GM12801 (cell line): Measurements from ENCODE around the gene RPL10.

Experiments used
- TF ChIP-seq, protein P1 (sequence below): IDR thresholded peaks from one replicate; pipeline ENCODE4 v1.5.1; 2011; ENCODE audit warnings: control low read depth; ENCODE audit not compliant: insufficient read length; ENCODE audit errors: extremely low read depth

Gene RPL10

DNA sequence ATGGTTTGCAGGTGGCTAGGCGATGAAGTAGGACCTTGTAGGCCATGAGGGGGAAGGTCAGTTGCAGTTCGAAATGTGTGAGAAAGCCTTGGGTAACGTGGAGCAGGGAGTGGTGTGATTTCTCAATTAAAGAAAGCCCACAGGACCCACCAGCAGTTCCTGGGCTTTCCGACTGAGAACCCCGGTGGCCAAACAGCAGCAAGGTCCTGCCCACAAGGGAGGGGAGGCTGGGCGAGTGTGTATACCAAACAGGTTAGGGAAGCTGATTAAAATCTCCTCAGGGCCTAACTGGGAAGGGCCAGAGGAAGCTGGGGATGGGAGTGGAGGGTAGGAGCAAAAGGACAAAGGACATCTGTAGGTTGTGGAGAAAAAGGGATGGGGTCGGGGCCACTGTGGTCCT lies 32.7 kb downstream of the RPL10 start:
- TF ChIP-seq, protein P1, sequence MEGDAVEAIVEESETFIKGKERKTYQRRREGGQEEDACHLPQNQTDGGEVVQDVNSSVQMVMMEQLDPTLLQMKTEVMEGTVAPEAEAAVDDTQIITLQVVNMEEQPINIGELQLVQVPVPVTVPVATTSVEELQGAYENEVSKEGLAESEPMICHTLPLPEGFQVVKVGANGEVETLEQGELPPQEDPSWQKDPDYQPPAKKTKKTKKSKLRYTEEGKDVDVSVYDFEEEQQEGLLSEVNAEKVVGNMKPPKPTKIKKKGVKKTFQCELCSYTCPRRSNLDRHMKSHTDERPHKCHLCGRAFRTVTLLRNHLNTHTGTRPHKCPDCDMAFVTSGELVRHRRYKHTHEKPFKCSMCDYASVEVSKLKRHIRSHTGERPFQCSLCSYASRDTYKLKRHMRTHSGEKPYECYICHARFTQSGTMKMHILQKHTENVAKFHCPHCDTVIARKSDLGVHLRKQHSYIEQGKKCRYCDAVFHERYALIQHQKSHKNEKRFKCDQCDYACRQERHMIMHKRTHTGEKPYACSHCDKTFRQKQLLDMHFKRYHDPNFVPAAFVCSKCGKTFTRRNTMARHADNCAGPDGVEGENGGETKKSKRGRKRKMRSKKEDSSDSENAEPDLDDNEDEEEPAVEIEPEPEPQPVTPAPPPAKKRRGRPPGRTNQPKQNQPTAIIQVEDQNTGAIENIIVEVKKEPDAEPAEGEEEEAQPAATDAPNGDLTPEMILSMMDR, result no peak

DNA sequence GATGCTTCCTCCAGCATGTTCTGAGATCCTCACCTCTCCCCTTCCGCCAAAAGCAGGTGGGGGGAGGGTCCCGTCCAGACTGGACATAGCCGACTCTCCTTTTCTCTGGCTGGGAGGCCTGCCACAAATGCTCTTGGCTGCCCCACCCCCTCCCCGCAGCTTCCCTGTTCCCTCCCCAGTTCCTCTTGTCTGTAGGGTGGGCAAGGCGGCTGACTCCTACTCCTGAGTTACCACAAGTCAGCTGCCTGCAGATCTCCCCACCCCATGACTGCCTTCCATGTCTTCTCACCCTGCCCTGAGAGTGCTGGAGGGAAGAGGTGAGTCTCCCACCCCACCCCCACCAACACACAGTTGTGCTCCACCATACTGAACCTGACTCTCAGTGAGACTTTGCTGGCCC lies 33.2 kb downstream of the RPL10 start:
- TF ChIP-seq, protein P1, result no peak

DNA sequence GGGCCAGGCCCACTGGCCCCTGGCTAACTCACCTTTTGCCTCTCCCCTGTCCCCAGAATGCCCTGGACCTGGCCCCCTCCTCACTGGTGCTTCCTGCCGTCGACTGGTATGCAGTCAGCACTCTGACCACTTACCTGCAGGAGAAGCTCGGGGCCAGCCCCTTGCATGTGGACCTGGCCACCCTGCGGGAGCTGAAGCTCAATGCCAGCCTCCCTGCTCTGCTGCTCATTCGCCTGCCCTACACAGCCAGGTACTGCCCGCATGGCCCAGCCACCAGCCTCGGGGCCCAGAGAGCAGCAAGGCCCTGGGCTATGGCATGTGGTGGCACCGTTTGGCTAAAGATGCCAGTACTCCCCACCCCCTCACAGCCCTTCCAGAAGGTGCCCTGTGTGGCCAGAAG lies 34.0 kb downstream of the RPL10 start:
- TF ChIP-seq, protein P1, result no peak

DNA sequence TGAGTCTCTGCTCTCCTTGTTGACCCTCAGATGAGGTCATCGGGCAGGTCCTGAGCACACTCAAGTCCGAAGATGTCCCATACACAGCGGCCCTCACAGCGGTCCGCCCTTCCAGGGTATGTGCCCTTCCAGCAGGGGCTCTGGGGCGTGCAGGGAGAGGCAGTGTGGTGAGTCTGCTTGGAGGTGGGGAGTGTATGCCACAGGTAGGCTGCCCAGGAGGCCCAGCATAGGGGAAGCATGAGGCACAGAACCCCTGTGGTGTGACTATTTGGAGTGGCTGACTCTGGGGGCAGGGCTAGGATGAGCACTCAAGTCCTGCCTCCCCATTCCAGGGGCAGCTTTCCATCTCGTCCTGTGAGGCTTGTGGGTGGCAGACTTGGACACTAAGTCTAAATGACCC lies 35.4 kb downstream of the RPL10 start:
- TF ChIP-seq, protein P1, result no peak

DNA sequence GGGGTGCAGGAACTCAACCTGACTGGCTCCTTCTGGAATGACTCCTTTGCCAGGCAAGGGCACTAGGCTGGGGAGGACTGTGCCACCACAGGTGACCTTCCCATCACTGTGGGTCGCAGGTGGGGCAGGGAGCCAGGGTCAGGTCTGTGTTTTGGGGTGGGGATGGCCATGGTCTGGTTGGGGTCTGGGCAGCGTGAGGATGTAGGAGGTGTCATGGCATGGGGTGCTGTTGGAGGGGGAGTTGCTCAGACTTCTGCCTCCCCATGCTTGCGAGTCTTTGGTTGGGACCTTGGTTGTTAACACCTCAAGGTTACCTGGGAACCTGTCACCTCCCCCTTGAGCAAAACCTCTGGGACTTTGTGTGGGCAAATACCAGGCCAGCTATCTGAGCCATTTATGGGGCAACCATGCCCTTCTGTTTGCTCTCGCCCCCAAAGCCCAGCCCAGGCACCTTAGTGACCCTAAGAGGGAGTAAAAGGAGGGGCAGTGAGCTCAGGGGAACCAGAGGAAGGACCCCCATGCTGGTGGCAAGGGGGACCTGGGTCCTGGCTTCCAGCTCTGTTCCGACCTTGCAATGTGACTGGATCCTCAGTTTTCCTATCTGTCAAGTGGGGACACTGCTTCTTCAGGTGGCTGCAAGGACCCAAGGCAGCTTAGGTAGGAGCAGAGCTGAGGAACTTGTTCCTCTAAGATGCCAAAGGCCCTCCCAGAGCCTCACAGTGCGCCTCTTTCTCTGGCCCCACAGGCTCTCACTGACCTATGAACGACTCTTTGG lies 36.4 kb downstream of the RPL10 start:
- TF ChIP-seq, protein P1, result no peak

DNA sequence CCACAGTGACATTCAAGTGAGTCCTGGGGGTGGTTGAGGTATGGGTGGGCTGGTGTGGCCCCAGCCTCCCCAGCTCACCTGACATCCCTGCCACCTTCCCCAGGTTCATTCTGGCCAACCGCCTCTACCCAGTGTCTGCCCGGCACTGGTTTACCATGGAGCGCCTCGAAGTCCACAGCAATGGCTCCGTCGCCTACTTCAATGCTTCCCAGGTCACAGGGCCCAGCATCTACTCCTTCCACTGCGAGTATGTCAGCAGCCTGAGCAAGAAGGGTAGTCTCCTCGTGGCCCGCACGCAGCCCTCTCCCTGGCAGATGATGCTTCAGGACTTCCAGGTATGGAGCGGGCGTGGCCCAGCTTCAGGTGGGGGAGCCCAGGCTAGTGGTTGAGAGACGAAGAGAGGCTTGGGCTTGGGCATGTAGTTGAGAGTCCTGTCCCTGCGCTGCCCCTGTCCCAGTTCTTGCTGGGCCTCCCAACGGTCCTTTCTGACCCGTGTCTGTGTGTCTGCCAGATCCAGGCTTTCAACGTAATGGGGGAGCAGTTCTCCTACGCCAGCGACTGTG lies 37.1 kb downstream of the RPL10 start:
- TF ChIP-seq, protein P1, result no peak

DNA sequence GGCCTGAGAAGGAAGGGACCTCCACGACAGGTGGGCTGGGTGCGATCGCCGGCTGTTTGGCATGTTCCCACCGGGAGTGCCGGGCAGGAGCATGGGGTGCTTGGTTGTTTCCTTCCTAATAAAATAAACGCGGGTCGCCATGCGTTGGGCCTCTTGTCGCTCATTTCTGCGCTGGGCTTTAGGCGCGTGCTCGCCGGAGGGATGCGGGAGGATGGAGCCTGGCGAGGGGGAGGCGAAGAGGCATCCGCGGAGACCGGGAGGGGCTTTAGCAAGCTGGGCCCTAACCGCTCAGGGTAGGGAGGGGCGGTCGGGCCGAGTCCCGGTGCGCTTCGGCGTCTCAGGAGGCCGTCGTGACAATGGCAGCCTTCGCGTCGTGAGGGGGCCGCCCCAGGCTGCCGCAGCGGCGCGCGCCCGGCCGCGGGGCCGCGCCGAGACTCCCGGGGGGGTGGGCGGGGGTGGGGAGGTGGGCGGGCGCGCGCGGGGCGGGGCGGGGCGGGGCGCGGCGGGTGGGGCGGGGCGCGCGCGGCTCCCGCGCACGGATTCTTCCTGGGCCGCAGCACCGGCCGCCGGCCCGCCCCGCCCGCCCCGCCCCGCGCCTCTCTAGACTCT lies 38.3 kb downstream of the RPL10 start:
- TF ChIP-seq, protein P1, result no peak
